HG03432 (cell line): ENCODE results near the gene ZNF835.
"Not testable (repeated sequence)": the region's sequence is repeated elsewhere in the genome, so short reads cannot be mapped to it uniquely, and the experiment has no call there.

Source experiments
- ATAC-seq: cut with Tn5 transposase; IDR thresholded peaks from one replicate; pipeline ENCODE4 v1.9.1; 2021; ENCODE audit warnings: mild to moderate bottlenecking, moderate library complexity; ENCODE audit not compliant: unreplicated experiment

The ZNF835 gene

GRCh38 chr19:56671613-56671994, at the start of gene ZNF835:
Gene ZNF835, minus strand, starts transcription at chr19:56671757. Its CDS starts 6,559 bp downstream, at chr19:56665198.
- ATAC-seq = no peak

GRCh38 chr19:56720281-56720680, 48.7 kb upstream of the ZNF835 start:
- no peak for ATAC-seq

GRCh38 chr19:56718231-56718630, 46.7 kb upstream of the ZNF835 start:
- no peak for ATAC-seq

GRCh38 chr19:56712611-56713276, 41.2 kb upstream of the ZNF835 start:
- no peak for ATAC-seq

GRCh38 chr19:56710437-56710836, 38.9 kb upstream of the ZNF835 start:
- no peak for ATAC-seq

GRCh38 chr19:56707821-56708220, 36.3 kb upstream of the ZNF835 start:
- ATAC-seq = no peak

- no peak for ATAC-seq
Measured at GRCh38 chr19:56705939-56706338, 34.4 kb upstream of the ZNF835 start.

- ATAC-seq = no peak
Measured at GRCh38 chr19:56701895-56702294, 30.3 kb upstream of the ZNF835 start.

- no peak for ATAC-seq
Measured at GRCh38 chr19:56699552-56699951, 28.0 kb upstream of the ZNF835 start.

- ATAC-seq = no peak
Measured at GRCh38 chr19:56692206-56692895, 20.8 kb upstream of the ZNF835 start.

- no peak for ATAC-seq
Measured at GRCh38 chr19:56690670-56691069, 19.1 kb upstream of the ZNF835 start.

- no peak for ATAC-seq
Measured at GRCh38 chr19:56689198-56689597, 17.6 kb upstream of the ZNF835 start.

GRCh38 chr19:56687031-56687430, 15.5 kb upstream of the ZNF835 start:
- no peak for ATAC-seq

GRCh38 chr19:56683116-56683515, 11.6 kb upstream of the ZNF835 start:
- ATAC-seq = no peak

- ATAC-seq = no peak
Measured at GRCh38 chr19:56681702-56682101, 10.1 kb upstream of the ZNF835 start.

GRCh38 chr19:56678205-56678604, 6.6 kb upstream of the ZNF835 start:
- ATAC-seq = no peak

- ATAC-seq = not testable (repeated sequence)
Measured at GRCh38 chr19:56672610-56673009, 1.1 kb upstream of the ZNF835 start.

- no peak for ATAC-seq
Measured at GRCh38 chr19:56670961-56671612, 470 bp downstream of the ZNF835 start.

- ATAC-seq = no peak
Measured at GRCh38 chr19:56670401-56670960, 1.1 kb downstream of the ZNF835 start.

- ATAC-seq = no peak
Measured at GRCh38 chr19:56668676-56669075, 2.9 kb downstream of the ZNF835 start.

GRCh38 chr19:56667311-56667870, 4.2 kb downstream of the ZNF835 start:
- no peak for ATAC-seq
